Liver (tissue), 3 donors: ENCODE data around the gene CD300LD.

Experiments
- EGR1 ChIP-seq, 2 donors: IDR thresholded peaks; 2 replicates each; pipeline ENCODE4 v1.6.1; 2016 to 2018; ENCODE audit warnings: antibody characterized with exemption in 2 of 2, low read depth in 2 of 2
- GABPA ChIP-seq, 2 donors: IDR thresholded peaks in 1 of 2; conservative IDR thresholded peaks in 1 of 2; 2 replicates each; pipeline ENCODE4 v1.6.1; 2016; ENCODE audit warnings: antibody characterized with exemption in 2 of 2, mild to moderate bottlenecking in 1 of 2, moderate library complexity in 1 of 2
- JUND ChIP-seq, 2 donors: IDR thresholded peaks; 2 replicates each; pipeline ENCODE4 v1.6.1; 2016; ENCODE audit warnings: antibody characterized with exemption in 2 of 2
- NR2F2 ChIP-seq: IDR thresholded peaks from 2 replicates; pipeline ENCODE4 v1.6.1; 2016; ENCODE audit warnings: antibody characterized with exemption
- YY1 ChIP-seq: IDR thresholded peaks from 2 replicates; pipeline ENCODE4 v1.6.1; 2016; ENCODE audit warnings: antibody characterized with exemption, mild to moderate bottlenecking
- TF ChIP-seq, protein P1 (sequence below): fragments of 150-350 bp; IDR thresholded peaks from 2 replicates; pipeline ENCODE4 v1.5.1; 2017; ENCODE audit warnings: improper control_type of control experiment, low read depth, low read length; ENCODE audit not compliant: missing input control
- donor health status: healthy.
- donor health status: healthy.

DNA sequence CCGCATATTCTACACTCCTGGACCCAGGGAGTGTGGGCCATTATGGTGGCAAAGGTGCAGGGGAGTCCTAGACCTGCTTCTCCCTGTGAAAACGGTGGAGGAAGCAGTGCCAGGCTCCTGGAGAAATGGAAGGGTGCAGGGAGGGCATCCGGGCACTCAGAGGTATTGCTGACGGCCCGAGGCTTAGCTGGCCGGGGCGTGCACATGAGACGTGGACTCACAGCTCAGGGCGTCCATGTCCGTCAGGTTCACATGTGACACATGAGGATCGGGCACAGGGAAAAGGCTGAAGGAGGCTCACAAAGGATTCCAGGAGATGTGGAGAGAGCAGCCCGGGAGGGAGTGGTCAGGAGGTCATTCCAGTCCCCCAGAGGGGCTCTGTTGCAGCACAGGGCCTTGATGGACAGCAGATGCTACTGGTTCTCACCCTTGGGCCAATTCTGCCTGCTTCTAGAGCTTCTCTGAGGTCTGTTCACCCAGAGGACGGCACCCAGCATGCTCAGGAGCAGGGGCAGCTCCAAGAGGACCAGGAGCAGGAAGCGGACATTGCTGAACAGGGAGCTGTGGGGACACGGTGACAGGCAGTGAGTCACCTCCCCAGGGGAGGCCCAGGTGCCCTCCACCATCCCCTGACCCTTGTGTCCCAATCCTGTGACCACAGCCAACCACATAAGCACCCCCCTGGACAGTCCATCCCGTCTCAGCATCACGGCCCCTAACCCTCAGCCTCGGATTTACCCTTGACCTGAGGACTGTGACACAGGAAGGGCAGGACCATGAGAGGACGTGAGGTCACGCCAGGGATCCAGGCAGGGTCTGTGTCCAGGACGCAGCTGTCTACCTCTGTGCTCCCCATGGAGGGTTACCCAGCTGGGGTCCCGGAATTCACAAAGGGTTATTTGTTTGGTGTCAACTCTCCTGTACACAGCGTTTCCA is 50.6 kb downstream of the CD300LD start:
- no peak for TF ChIP-seq EGR1 (IDR thresholded peaks at IDR 0.05; ENCODE audit: low read depth in 2 of 2)
- TF ChIP-seq, protein P1, sequence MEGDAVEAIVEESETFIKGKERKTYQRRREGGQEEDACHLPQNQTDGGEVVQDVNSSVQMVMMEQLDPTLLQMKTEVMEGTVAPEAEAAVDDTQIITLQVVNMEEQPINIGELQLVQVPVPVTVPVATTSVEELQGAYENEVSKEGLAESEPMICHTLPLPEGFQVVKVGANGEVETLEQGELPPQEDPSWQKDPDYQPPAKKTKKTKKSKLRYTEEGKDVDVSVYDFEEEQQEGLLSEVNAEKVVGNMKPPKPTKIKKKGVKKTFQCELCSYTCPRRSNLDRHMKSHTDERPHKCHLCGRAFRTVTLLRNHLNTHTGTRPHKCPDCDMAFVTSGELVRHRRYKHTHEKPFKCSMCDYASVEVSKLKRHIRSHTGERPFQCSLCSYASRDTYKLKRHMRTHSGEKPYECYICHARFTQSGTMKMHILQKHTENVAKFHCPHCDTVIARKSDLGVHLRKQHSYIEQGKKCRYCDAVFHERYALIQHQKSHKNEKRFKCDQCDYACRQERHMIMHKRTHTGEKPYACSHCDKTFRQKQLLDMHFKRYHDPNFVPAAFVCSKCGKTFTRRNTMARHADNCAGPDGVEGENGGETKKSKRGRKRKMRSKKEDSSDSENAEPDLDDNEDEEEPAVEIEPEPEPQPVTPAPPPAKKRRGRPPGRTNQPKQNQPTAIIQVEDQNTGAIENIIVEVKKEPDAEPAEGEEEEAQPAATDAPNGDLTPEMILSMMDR: no peak
- no peak for TF ChIP-seq JUND (IDR thresholded peaks at IDR 0.05)
- no peak for TF ChIP-seq YY1
- TF ChIP-seq NR2F2: no peak
- no peak for TF ChIP-seq GABPA (IDR thresholded peaks at IDR 0.05 in 1 of 2, conservative IDR thresholded peaks at IDR 0.05 in 1 of 2)
